Cerebellar cortex (tissue), 1 donor: ENCODE data around the gene XAGE3.

ENCODE experiments used
- DNase-seq: peaks from one replicate; pipeline ENCODE4 v3.0.0-alpha.2; 2015; ENCODE audit warnings: low spot score

XAGE3 gene

DNA sequence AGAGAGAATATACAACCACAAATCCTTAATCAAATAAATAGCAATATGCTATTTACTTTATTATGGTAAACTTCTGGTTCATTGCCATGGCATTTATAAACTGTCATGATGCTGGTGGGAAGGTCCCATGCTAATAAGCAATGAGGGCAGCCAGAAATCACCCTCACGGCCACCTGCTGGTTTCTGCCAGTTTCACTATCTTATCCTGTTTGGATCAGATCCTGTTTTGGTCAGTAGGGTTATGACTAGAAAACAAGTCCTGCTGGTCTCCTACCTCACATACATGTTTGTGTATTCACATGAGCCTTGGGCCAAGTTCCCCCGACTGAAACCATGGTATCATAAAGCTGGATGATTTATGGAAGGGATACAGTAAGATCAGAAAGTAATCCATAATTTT is 28.7 kb downstream of the XAGE3 start:
- DNase-seq = no peak

DNA sequence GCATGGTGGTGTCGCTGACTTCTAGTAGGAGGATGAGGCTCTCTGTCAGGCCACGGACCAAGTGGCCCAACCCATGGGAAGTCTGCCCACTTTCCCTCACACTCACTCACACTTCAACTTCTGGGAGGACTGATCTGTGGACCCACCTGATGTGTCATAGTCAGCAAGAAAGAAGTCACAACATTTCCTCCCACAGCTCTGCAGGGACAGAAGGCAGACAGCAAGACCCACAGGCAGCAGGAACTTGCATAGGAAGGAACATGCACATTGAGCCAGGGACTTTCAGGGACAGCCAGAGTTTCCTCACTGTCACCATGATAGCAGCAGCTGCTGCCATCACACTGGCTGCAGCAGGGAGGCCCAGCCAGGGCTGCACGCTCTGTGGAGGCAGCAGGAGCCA is 37.3 kb downstream of the XAGE3 start:
- no peak for DNase-seq

DNA sequence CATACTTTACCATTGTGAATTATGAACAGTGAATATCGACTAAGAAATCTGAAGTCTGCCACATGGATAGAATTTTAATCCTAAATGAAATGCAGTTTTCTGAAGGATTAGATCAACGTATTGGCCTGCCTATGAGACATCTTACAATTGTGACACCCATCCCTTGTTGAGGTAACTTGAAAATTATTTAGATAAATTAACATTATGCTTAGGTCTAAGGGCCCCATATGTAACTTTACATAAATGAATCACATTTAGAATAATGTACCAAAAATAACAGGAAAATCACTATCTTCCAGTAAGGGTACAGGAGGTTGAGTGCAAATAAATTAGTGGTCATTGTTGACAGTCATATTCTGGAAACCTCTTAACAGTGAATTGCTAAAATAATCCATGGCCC is 43.3 kb downstream of the XAGE3 start:
- no peak for DNase-seq

DNA sequence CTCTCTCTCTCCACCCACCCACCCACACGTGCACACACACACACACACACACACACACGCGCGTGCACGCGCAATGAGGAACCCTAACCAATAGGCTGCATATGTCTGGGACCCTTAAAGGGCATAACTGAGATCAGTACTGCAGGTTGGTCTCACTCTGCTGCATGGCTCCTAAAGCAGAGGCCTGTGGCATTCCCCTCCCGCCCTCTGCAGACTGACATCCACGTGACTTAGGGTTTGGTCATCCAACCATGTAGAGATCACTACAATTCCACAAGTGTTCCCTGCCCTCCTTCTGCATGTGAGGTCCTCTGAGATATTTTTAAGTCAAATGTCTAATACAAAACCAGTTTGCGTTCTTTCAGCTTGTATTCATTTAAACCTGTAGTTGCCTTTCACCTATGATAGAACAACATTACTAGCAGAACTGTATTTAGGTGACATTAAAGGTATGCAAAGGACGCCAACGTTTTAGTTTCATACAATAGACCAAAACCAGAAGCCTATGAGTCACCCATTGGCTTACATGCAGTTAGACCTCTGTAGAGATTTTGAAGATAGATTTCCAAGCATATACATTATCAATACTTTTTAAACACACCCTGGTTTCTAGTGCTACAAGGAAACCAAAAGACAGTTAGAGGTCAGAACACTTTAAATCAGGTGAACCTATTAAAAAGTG is 46.7 kb downstream of the XAGE3 start:
- DNase-seq = no peak

DNA sequence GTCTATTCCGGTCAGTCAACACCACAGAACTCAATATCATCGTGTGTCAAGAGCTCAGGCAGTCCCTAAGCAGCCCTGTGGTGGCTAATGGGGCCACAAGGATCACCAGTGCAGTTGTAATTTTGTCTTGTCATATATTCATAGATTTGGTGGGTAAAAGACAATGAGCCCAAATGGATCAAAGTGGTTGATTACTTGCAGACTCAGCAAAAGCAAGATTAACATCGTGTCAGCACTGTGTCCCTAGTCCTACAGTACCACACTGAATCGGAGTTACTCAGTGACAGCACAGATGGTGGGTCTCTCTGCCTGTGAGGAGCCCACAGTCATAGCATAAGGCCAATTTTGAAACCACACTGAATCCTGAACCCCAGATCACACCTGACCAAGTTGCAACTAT is 48.1 kb downstream of the XAGE3 start:
- DNase-seq = no peak
